Stimulated activated CD4-positive, alpha-beta T cell treated with anti-CD3 and anti-CD28 coated beads, Interleukin-15, amount 100 ng/mL, for 48 hours (primary cell): ENCODE data around the gene MED31.
"Not testable (repeated sequence)": the region's sequence is repeated elsewhere in the genome, so short reads cannot be mapped to it uniquely, and the experiment has no call there.

Experiments
- DNase-seq, 2 donors: peaks; one replicate each; pipeline ENCODE4 v3.0.0-alpha.2; 2020; ENCODE audit warnings: low read depth in 2 of 2

MED31 gene

DNA sequence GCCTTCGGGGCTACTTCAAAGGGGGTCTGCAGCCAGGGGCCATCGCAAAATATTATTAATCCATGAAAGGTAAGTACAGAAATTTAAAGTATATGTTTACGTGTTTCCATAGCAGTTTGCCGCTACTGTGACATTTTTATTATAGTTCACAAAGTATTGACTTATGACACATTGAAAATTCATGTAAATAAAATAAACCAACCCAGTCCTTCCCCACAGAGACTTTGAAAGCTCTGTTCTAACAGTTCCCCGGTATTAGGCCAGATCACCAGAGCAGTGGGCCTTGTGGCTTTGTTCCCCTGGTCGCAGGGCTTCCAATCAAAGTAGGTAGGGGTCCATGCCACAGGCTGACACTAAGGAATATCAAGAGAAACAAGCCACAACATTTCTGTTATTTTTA is 24.8 kb downstream of the MED31 start:
- DNase-seq: no peak

DNA sequence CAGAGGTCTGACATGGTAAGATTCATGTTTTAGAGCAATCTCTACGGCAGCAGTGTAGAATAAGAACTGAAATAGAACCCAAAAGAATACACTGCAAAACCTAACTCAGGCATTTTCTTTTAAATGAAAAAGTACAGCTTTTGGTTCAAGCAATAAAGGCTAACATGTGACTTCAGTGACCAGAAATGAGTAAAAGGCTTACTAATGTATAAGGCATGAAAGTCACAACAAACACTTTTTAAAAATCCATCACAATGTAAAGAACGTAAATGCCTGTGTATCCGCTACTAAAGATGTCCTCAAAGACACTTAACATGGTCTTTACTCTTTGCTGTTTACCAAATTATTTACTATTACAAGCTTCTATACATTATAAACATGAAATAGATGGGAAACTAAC is 27.5 kb downstream of the MED31 start:
- DNase-seq: no peak

DNA sequence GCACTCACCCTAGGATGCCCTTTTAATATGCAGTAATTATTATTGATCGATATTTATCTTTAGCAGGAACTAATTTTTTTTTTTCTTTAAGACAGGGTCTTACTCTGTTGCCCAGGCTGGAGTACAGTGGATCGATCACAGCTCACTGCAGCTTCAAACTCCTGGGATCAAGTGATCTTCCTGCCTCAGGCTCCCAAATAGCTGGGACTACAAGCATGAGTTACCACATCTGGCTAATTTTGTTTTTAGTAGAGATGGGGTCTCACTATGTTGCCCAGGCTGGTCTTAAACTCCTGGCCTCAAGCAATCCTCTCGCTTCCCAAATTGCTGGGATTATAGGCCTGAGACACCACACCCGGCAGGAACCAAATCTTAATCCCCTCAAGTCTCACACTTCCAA is 40.2 kb downstream of the MED31 start:
- no peak for DNase-seq

DNA sequence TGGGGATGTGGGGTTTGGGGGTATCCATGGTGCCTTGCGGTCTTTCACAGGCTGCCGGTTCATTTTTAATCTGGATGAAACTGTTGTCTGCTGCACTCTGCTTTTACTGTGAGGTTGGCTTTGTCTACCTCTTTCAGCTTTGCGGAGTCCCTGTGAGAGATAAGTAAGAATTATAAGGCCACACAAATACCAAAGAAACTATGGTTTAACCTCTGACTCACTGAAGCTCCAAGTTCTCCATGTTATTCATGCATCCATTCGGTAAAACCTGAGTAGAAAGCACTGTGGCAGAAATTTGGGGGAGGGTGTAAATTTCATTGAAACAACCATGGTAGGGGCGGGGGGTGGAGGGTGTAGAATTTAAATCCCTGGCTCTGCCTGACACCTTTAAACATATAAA is 41.4 kb downstream of the MED31 start:
- no peak for DNase-seq

DNA sequence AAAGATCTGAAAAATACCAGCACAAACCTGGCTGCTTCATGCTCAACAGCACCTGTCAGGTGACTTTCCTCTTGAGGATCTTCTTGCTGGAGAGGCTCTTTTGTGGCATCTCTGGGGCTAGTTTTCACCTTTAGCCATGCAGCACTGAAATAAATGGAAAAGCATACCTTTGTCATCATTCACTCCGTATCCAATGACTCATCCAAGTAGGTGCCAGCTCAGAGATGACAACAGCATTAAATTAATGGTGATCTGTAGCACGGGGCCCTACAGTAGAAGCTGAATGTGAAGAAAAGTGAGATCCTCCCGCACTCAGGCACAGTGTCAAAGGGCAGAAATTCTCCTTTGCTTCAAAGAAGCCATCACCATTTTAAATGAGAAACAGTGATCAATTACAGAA is 43.1 kb downstream of the MED31 start:
- no peak for DNase-seq

DNA sequence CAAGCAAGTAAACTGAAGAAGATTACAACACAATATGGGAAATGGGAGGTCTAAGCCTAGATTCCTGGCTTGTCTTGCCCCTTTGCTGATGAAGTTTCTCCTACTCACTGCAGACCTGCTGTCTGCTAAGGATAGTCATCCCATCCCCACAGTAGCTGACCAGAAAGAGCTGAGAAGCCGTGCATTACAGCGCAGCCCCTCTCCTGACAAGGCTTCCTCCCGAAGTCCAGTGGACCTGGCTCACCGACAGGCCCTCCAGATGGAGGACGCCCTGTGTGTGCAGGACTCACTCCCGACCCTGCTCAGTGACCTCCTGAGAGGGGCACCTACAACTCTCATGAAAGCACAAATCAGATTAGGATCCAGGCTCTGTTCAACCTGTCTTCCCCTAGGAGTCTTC is 46.3 kb downstream of the MED31 start:
- DNase-seq: no peak

DNA sequence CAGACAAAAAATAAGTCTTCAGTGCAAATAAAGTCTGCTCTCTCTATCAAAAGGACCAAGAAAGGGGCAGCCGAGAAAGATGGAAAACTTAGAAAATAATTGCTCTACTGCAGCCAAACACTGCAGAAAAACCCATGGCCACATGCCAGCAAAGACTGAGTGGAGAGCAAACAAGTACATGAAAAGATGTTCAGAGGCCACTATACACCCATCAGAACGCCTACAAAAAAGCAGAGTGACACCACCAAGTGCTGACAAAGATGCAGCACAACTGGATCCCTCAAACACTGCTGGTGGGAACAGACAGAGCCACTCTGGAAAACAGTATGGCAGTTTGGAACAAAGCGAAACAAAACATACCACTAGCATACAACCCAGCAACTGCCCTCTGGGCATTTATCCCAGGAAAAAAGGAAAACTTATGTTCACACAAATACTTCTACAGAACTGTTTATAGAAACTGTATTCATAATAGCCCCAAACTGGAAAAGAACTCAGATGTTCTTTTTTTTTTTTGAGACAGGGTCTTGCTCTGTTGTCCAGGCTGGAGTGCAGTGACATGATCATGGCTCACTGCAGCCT is 47.6 kb downstream of the MED31 start:
- no peak for DNase-seq

DNA sequence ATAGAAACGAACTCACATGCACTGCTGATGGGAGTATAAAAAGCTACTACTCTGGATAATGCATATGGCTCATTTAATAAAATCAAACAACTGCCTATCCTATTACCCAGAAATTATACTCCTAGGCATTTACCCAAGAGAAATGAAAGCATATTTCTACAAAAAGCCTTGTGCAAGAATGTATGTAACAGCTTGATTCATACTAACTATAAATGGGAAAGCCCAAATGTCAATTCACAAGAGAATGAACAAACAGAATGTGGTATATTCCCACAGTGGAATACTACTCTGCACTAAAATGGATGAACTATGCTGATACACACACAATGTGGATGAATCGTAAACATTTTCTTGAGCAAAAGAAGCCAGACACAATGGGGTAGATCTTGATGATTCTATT is 49.3 kb downstream of the MED31 start:
- no peak for DNase-seq

DNA sequence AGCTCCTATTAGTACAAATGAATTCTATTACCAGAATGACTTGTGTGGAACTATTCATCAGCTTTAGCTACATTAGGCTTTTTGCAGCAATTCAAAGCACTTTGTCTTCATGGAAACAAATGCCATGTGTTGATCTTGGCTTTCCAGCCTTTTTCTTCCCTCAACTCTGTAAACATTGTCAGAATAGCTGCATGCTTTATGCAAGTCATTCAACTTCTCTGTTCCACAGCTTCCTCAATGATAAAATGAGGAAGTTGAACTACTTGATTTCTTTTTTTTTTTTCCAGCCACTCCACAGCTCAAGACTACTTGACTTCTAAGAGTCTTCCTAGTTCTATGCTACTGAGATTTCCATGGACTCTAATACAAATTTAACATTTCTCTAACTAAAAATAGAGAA is 52.0 kb downstream of the MED31 start:
- DNase-seq: no peak

DNA sequence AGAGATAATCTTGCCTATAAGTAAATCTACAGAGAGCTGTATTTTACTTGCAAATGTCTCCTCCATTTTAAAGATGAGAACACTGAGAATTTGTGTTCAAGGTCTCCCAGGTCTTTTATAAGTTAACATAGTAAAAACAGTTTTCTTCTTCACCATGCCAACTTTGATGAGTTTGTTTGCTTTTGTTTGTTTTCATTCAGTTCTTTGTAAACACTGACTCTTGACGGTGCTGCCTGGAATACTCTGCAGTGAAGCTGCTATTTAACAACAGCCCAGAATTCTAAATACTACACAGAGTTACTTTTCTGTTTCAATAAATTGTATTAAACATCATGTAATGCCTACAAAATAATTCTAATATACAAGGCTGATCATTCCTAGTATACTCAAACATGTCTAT is 53.7 kb downstream of the MED31 start:
- DNase-seq: no peak

DNA sequence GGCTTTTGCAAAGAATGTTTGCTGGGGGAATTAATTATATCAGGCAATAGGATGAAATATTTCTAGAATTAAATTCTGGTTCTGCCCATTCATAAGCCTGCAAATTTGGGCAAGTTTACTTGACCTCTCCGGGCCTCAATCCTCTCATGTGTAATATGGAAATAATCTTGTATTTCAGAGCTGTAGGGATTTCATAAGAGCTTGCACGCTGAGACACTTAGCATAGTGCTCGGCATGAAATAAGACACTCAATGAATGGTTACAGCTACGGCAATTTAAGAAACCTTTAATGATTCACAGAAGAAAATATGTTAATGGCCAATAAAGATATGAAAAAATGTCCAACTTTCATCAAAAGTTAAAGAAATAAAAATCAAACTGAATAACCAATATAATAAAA is 54.5 kb downstream of the MED31 start:
- no peak for DNase-seq

DNA sequence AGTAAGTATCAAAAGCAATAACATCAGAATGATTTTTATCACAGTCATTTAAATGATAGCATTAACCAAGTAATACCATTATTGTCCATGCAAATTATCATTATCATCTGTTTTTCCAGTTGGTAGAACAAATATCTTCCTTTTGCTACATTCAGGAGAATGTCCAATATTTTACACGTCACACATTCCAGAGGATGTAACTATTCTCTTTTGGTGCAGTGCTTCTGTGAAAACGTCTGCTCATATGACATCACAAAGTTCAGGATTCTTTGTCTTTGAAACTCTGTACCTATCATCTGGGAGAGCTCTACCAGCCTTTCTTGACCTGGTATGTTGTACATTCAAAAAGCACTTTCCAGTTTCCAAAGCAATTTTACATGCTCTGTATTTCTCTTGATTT is 54.9 kb downstream of the MED31 start:
- no peak for DNase-seq

DNA sequence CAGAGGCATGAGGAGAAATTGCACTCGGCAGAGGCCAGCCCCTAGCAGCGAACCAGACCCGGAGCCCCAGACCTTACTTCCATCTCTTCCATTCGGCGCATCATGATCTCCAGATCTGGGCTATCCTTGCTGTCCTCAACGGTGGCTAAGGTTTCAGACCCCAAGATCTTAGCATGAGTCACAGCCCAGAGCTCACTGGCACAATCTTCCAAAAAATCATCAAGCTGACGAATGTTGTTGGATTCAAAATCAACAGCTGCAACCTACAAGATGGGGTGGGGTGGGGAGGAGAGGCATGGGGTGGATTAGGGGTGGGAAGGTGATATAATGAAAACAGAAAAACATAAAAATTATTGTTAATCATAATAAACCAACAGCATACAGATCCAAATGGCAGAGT is 55.3 kb downstream of the MED31 start:
- no peak for DNase-seq

DNA sequence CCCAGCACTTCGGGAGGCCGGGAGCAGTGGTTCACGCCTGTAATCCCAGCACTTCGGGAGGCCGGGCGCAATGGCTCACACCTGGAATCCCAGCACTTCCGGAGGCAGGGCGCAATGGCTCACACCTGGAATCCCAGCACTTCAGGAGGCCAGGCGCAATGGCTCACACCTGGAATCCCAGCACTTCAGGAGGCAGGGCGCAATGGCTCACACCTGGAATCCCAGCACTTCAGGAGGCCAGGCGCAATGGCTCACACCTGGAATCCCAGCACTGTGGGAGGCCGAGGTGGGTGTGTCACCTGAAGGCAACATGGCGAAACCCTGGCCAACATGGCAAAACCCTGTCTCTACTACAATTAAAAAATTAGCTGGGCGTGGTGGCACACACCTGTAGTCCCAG is 58.0 kb downstream of the MED31 start:
- not testable (repeated sequence) for DNase-seq
